B cell (primary cell): ENCODE measurements around the gene SLC16A7.

Source experiments
- CTCF ChIP-seq: fragments of 200-600 bp; IDR thresholded peaks from one replicate; pipeline ENCODE4 v1.8.0; 2022; ENCODE audit warnings: antibody characterized with exemption, mild to moderate bottlenecking
- EZH2 ChIP-seq: IDR thresholded peaks from 2 replicates; pipeline ENCODE4 v1.6.1; 2012; ENCODE audit warnings: borderline replicate concordance, low read depth, mild to moderate bottlenecking, moderate library complexity, low read length; ENCODE audit not compliant: insufficient read depth, poor library complexity, severe bottlenecking

- TF ChIP-seq CTCF, result no peak
- no peak for TF ChIP-seq EZH2
These were observed 41.9 kb downstream of the SLC16A7 start for GRCh38 chr12:59637692-59638070.
